ENCODE data around the gene KCNH5.

The KCNH5 gene

GRCh38 chr14:62980693-62981092 is 64.6 kb downstream of the KCNH5 start:
- no peaks in the 10 kb centered on the region for H4K20me1 ChIP-seq (ENCODE audit: insufficient read depth, low read length)
- no peaks in the 10 kb centered on the region for H3K4me1 ChIP-seq (ENCODE audit: insufficient read depth, low read length)
- no peak overlapping the region for H3K9ac ChIP-seq (ENCODE audit: low read depth, low read length)
- H3K4me3 ChIP-seq (ENCODE audit: low read depth in 1 of 2, low read length in 2 of 2) = no peak overlapping the region
- no peak overlapping the region for H3K27ac ChIP-seq (ENCODE audit: low read length)
- TF ChIP-seq EZH2 (IDR thresholded peaks at IDR 0.05; ENCODE audit: borderline replicate concordance, low read depth, low read length, severe bottlenecking) (no peak), CTCF (IDR thresholded peaks at IDR 0.05; ENCODE audit: borderline replicate concordance, extremely low read depth, low read length, poor library complexity, severe bottlenecking) (no peak)
- no peaks in the 10 kb centered on the region for H3K9me3 ChIP-seq (ENCODE audit: insufficient read depth, low read length, severe bottlenecking)
- H2AFZ ChIP-seq (ENCODE audit: low read depth, low read length) = no peak overlapping the region
- H3K27me3 ChIP-seq (ENCODE audit: insufficient read depth, low read length, poor library complexity) = no peaks in the 10 kb centered on the region
- no peaks in the 10 kb centered on the region for H3K79me2 ChIP-seq (ENCODE audit: insufficient read depth, low read length)
- H3K36me3 ChIP-seq (ENCODE audit: insufficient read depth, low read length) = no peaks in the 10 kb centered on the region
- DNase-seq = no peak
- H3K4me2 ChIP-seq (ENCODE audit: insufficient read depth, low read length) = no peak overlapping the region
- no peak for ATAC-seq (ENCODE audit: insufficient read depth, low read depth)

- no peak overlapping the region for H3K4me2 ChIP-seq (ENCODE audit: insufficient read depth, low read length)
- no peak overlapping the region for H3K4me3 ChIP-seq (ENCODE audit: low read depth in 1 of 2, low read length in 2 of 2)
- H3K9me3 ChIP-seq (ENCODE audit: insufficient read depth, low read length, severe bottlenecking) = no peaks in the 10 kb centered on the region
- H3K27me3 ChIP-seq (ENCODE audit: insufficient read depth, low read length, poor library complexity) = peaks cover 7% of the 10 kb centered on the region
- H3K27ac ChIP-seq (ENCODE audit: low read length) = no peak overlapping the region
- no peak for ATAC-seq (ENCODE audit: insufficient read depth, low read depth)
- H2AFZ ChIP-seq (ENCODE audit: low read depth, low read length) = no peak overlapping the region
- TF ChIP-seq EZH2 (IDR thresholded peaks at IDR 0.05; ENCODE audit: borderline replicate concordance, low read depth, low read length, severe bottlenecking) (no peak), CTCF (IDR thresholded peaks at IDR 0.05; ENCODE audit: borderline replicate concordance, extremely low read depth, low read length, poor library complexity, severe bottlenecking) (no peak)
- no peaks in the 10 kb centered on the region for H3K79me2 ChIP-seq (ENCODE audit: insufficient read depth, low read length)
- no peaks in the 10 kb centered on the region for H3K36me3 ChIP-seq (ENCODE audit: insufficient read depth, low read length)
- H3K4me1 ChIP-seq (ENCODE audit: insufficient read depth, low read length) = no peaks in the 10 kb centered on the region
- DNase-seq = no peak
- H4K20me1 ChIP-seq (ENCODE audit: insufficient read depth, low read length) = no peaks in the 10 kb centered on the region
- H3K9ac ChIP-seq (ENCODE audit: low read depth, low read length) = no peak overlapping the region
Measured at GRCh38 chr14:62957562-62957961, 87.7 kb downstream of the KCNH5 start.

- H3K36me3 ChIP-seq (ENCODE audit: insufficient read depth, low read length) = no peaks in the 10 kb centered on the region
- no peak overlapping the region for H3K9ac ChIP-seq (ENCODE audit: low read depth, low read length)
- H3K27ac ChIP-seq (ENCODE audit: low read length) = no peak overlapping the region
- H3K27me3 ChIP-seq (ENCODE audit: insufficient read depth, low read length, poor library complexity) = peaks cover 7% of the 10 kb centered on the region
- DNase-seq = no peak
- H3K4me1 ChIP-seq (ENCODE audit: insufficient read depth, low read length) = no peaks in the 10 kb centered on the region
- no peak overlapping the region for H3K4me3 ChIP-seq (ENCODE audit: low read depth in 1 of 2, low read length in 2 of 2)
- no peak for ATAC-seq (ENCODE audit: insufficient read depth, low read depth)
- H2AFZ ChIP-seq (ENCODE audit: low read depth, low read length) = no peak overlapping the region
- no peaks in the 10 kb centered on the region for H4K20me1 ChIP-seq (ENCODE audit: insufficient read depth, low read length)
- H3K79me2 ChIP-seq (ENCODE audit: insufficient read depth, low read length) = no peaks in the 10 kb centered on the region
- TF ChIP-seq EZH2 (IDR thresholded peaks at IDR 0.05; ENCODE audit: borderline replicate concordance, low read depth, low read length, severe bottlenecking) = no peak
- no peak for TF ChIP-seq CTCF (IDR thresholded peaks at IDR 0.05; ENCODE audit: borderline replicate concordance, extremely low read depth, low read length, poor library complexity, severe bottlenecking)
- no peaks in the 10 kb centered on the region for H3K9me3 ChIP-seq (ENCODE audit: insufficient read depth, low read length, severe bottlenecking)
- no peak overlapping the region for H3K4me2 ChIP-seq (ENCODE audit: insufficient read depth, low read length)
Measured at GRCh38 chr14:62956413-62956812, 88.8 kb downstream of the KCNH5 start.

GRCh38 chr14:62954165-62954564 is 91.1 kb downstream of the KCNH5 start:
- no peaks in the 10 kb centered on the region for H3K4me1 ChIP-seq (ENCODE audit: insufficient read depth, low read length)
- no peaks in the 10 kb centered on the region for H4K20me1 ChIP-seq (ENCODE audit: insufficient read depth, low read length)
- no peaks in the 10 kb centered on the region for H3K36me3 ChIP-seq (ENCODE audit: insufficient read depth, low read length)
- no peak overlapping the region for H3K27ac ChIP-seq (ENCODE audit: low read length)
- no peak for TF ChIP-seq EZH2 (IDR thresholded peaks at IDR 0.05; ENCODE audit: borderline replicate concordance, low read depth, low read length, severe bottlenecking)
- no peak for TF ChIP-seq CTCF (IDR thresholded peaks at IDR 0.05; ENCODE audit: borderline replicate concordance, extremely low read depth, low read length, poor library complexity, severe bottlenecking)
- no peaks in the 10 kb centered on the region for H3K9me3 ChIP-seq (ENCODE audit: insufficient read depth, low read length, severe bottlenecking)
- peaks cover 7% of the 10 kb centered on the region for H3K27me3 ChIP-seq (ENCODE audit: insufficient read depth, low read length, poor library complexity)
- no peak overlapping the region for H3K4me2 ChIP-seq (ENCODE audit: insufficient read depth, low read length)
- H3K9ac ChIP-seq (ENCODE audit: low read depth, low read length) = no peak overlapping the region
- H2AFZ ChIP-seq (ENCODE audit: low read depth, low read length) = no peak overlapping the region
- DNase-seq (no peak), ATAC-seq (ENCODE audit: insufficient read depth, low read depth) (no peak)
- H3K79me2 ChIP-seq (ENCODE audit: insufficient read depth, low read length) = no peaks in the 10 kb centered on the region
- no peak overlapping the region for H3K4me3 ChIP-seq (ENCODE audit: low read depth in 1 of 2, low read length in 2 of 2)
